Stomach (tissue), 4 donors: Measurements from ENCODE around the gene TENM3.

Experiments
- EP300 ChIP-seq: sonication (generic); formaldehyde crosslinking; IDR thresholded peaks from one replicate; pipeline ENCODE4 v1.6.1; 2017; ENCODE audit warnings: antibody characterized with exemption
- POLR2A ChIP-seq, 4 donors: fragments of 450-650 bp; IDR thresholded peaks; one replicate each; pipeline ENCODE4 v1.6.1; 2016; ENCODE audit warnings: antibody characterized with exemption in 4 of 4, control low read depth in 2 of 4, mild to moderate bottlenecking in 1 of 4, moderate library complexity in 1 of 4
- POLR2AphosphoS5 ChIP-seq, 3 donors: sonication (generic); formaldehyde crosslinking; IDR thresholded peaks; one replicate each; pipeline ENCODE4 v1.6.1; 2016; ENCODE audit warnings: antibody characterized with exemption in 3 of 3
- TF ChIP-seq, protein P1 (sequence below), 7 experiments: fragments of 450-650 bp in 4 of 7; fragments of 200-600 bp in 3 of 7; sonication (generic) in 3 of 7; IDR thresholded peaks; one replicate each; pipeline ENCODE4 v1.5.1; 2016 to 2019; ENCODE audit warnings: antibody characterized with exemption in 7 of 7, control low read depth in 2 of 7, mild to moderate bottlenecking in 1 of 7

GRCh38 chr4:182320580-182320979 lies 77.4 kb downstream of the TENM3 start:
- TF ChIP-seq, protein P1, sequence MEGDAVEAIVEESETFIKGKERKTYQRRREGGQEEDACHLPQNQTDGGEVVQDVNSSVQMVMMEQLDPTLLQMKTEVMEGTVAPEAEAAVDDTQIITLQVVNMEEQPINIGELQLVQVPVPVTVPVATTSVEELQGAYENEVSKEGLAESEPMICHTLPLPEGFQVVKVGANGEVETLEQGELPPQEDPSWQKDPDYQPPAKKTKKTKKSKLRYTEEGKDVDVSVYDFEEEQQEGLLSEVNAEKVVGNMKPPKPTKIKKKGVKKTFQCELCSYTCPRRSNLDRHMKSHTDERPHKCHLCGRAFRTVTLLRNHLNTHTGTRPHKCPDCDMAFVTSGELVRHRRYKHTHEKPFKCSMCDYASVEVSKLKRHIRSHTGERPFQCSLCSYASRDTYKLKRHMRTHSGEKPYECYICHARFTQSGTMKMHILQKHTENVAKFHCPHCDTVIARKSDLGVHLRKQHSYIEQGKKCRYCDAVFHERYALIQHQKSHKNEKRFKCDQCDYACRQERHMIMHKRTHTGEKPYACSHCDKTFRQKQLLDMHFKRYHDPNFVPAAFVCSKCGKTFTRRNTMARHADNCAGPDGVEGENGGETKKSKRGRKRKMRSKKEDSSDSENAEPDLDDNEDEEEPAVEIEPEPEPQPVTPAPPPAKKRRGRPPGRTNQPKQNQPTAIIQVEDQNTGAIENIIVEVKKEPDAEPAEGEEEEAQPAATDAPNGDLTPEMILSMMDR (IDR thresholded peaks at IDR 0.05) = no peak
- no peak for TF ChIP-seq POLR2A (IDR thresholded peaks at IDR 0.05)
- TF ChIP-seq POLR2AphosphoS5 (IDR thresholded peaks at IDR 0.05) = no peak
- TF ChIP-seq EP300 = no peak
